GM19193 (cell line): ENCODE measurements around the gene CAV1.

Experiments
- POLR2A ChIP-seq: IDR thresholded peaks from 4 replicates; pipeline ENCODE4 v1.6.1; 2011; ENCODE audit not compliant: insufficient read depth, insufficient read length; ENCODE audit errors: extremely low read depth

CAV1 gene

DNA sequence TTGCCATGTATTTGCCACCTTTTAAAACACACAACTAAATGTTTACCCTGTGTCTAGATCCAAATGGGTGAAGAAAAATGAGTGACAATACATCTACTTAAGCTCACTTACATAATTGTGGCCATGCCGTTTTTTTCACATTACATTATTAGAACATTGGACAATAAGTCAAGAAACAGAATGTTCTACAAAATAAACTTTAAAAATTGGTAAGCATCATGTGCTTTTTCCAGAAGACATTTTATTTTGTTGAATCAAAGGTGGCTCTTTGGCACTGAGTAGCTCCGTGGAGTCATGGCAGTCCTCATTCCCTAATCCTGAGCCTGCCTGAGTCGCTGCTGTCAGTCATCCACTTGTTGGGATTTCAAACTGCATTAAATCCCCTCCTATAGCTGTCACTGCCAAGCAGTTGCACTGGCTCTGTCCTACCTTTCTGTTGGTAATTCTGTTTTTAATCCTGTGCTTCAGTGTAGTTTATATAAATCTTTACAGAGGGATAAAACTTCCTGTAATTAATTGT is 32.3 kb downstream of the CAV1 start:
- no peak for TF ChIP-seq POLR2A

DNA sequence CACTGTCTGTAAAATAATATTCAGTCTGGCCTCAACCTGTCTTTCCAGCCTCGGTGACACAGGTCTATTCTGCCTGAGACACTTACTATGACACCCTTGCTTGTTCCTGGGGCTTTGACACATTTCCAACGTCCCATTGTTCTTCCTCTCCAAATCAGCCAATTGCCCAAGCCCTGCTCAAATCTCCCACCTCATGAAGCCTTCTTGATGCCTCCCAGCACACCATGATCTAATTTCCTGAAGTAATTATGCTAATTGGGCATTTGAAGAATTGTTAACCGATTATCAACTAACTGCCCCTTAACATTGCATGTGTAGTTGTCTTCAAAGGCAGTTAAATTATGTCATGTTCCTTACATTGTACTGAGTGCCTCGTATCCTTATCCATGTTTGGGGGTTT is 33.1 kb downstream of the CAV1 start:
- no peak for TF ChIP-seq POLR2A

DNA sequence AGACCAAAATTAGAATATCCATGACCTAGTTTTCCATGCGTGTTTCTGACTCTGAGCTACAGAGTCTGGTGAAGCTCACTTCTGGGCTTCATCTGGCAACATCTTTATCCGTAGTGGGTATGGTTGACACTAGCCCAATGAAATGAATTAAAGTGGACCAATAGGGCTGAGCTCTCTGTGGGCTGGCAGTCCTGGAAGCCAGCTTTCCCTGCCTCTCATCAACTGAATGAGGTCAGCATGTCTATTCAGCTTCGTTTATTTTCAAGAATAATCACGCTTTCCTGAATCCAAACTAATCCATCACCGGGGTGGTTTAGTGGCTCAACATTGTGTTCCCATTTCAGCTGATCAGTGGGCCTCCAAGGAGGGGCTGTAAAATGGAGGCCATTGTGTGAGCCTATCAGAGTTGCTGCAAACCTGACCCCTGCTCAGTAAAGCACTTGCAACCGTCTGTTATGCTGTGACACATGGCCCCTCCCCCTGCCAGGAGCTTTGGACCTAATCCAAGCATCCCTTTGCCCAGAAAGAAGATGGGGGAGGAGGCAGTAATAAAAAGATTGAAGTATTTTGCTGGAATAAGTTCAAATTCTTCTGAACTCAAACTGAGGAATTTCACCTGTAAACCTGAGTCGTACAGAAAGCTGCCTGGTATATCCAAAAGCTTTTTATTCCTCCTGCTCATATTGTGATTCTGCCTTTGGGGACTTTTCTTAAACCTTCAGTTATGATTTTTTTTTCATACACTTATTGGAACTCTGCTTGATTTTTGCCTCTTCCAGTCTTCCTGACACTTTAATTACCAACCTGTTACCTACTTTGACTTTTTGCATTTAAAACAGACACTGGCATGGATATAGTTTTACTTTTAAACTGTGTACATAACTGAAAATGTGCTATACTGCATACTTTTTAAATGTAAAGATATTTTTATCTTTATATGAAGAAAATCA is 35.5 kb downstream of the CAV1 start:
- no peak for TF ChIP-seq POLR2A

DNA sequence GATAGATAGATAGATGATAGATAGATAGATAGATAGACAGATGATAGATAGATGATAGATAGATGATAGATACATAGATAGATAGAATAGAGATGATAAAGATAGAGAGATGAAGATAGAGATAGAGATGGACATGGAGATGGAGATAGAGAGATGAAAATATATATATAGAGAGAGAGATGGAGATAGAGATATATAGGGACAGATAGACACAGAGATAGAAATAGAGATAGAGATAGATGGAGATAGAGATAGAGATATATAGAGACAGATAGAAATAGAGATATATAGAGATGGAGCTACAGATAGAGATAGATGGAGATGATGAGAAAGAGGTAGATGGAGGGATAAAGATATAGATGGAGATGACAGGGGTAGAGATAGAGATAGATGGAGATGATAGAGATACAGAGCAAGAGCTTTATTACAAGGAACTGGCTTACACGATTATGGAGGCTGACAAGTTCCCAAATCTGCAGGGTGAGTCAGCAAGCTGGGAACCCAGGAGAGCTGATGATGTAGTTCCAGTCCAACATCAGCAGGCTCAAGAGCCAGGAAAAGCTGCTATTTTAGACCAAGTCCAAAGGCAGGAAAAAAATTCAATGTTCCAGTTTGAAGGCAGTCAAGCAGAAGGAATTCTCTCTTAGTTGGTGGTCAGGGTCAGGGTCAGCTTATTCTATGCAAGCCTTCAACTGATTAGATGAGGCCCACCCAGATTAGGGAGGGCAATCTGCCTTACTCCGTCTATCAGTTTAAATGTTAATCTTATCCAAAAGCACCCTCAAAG is 37.1 kb downstream of the CAV1 start:
- no peak for TF ChIP-seq POLR2A

DNA sequence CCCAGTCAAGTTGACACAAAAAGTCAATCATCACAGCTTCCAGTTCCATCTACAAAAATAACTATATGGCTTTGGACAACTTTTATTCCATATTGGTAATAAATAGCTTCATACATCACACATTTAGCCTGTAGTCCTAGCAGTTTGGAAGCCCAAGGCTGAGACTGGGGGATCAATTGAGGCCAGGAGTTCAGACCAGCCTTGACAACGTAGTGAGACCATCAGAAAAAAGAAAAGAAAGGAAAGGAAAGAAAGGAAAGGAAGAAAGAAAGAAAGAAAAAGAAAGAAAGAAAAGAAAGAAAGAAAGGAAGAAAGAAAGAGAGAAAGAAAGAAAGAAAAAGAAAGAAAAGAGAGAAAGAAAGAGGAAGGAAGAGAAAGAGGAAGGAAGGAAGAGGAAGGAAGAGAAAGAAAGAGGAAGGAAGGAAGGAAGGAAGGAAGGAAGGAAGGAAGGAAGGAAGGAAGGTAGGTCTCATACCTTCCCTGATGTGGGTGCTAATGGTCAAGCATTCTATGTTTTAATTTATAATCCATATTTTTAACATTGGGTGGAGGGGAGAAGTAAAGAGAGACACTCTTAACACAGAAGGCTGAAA is 37.8 kb downstream of the CAV1 start:
- TF ChIP-seq POLR2A: no peak

DNA sequence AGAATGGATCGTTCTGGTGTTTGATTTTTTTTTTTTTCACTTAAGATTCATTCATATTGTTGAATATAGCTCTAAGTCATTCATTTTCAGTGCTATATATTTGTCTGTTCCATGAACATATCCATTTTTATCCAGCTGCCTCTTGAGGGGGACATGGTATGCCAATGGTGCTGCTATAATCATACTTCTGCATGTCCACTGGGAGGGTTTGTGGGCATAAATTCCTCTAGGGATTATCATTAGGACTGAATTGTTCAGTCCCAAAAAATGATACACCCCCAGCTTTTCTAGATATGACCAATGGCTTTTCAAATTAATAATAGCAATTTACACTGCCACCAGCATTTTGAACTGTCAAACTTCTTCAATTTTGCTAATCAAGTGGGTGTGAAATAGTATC is 41.1 kb downstream of the CAV1 start:
- TF ChIP-seq POLR2A: no peak

DNA sequence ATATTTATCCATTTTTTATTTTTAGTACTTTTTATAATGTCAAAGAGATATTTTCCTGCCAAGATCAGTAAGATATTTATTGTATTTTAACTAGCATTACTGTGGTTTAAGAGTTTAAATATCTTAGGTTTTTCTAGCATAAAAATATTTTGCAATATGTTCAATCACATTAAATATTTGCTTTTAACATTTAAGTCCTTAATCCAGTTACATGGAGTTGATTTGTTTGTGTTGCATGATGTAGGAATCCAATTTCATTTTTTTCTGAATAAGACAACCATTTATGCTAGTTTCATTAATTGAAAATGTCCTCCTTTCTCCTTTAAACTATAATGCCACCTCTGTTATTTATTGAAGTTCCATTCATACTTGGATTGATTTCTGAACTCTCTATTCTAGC is 41.8 kb downstream of the CAV1 start:
- TF ChIP-seq POLR2A: no peak

DNA sequence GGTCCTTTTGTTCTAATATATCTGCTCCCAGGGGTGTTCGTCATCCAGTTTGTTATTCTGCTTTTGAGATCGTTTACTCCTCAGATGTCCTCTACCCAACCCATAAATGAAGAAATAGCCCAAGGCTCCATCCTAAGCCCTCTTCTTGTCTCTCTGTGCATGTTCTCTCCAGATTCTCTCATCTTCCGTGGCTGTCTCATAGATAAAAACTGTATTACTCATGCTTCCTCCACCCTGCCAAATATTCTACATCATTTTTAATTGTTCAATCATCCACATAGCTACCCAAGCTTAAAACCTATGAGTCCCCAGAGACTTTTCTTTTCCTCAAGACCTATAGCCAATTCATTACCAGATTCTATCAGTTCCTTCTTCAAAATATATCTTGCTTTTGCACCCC is 44.9 kb downstream of the CAV1 start:
- no peak for TF ChIP-seq POLR2A

DNA sequence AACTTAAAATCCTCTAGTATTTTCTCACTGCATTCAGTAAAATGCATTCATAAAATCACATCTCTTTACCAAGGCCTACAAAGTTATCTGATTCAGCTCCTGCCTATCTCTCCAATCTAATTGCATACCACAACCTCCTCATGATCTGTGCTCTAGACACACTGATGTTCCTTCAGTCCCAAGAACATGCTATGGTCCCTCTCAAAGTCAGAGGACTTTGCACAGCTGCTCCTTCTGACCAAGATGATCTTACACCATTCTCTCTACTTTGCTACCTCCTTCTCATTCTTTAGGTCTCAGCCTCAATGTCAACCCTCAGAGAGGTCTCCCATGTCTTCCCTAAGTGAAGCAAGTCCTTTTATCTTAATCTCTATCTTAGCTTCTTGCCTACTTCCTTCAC is 45.5 kb downstream of the CAV1 start:
- TF ChIP-seq POLR2A: no peak

DNA sequence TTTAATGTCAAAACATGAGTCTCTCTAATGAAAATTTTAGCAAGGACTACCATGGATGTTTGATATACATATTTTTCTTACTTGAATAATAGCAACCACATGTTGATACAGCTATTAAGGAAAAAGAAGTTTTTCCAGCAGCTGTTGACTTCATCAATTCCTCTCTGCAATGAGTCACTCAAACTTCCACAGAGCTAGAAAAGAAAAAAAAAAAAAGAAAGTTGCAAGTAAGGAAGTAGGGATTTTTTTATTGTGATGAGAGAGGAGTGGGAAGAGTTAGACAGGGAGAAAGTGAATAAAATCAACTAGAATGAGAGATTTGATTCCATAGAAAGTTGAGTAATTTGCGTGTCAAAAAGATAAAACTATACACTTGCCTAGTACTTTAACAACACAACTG is 46.2 kb downstream of the CAV1 start:
- no peak for TF ChIP-seq POLR2A

DNA sequence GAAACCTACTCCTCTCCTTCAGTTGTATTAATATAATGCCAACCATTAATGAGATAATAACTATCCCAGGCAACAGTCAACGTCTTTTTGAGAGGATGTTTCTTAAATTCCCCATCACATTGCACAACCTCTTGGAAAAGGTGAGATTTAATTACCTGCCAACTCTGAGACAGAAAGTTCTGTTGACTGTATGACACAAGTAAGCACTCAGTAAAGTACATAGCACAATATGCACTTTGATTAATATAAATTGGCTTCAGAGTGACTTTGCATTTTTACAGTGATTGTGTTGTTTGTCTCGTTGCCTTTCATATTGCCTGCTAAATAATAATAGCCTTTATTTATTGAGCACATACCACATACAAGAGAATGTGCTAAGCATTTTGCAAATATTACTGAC is 46.7 kb downstream of the CAV1 start:
- TF ChIP-seq POLR2A: no peak

DNA sequence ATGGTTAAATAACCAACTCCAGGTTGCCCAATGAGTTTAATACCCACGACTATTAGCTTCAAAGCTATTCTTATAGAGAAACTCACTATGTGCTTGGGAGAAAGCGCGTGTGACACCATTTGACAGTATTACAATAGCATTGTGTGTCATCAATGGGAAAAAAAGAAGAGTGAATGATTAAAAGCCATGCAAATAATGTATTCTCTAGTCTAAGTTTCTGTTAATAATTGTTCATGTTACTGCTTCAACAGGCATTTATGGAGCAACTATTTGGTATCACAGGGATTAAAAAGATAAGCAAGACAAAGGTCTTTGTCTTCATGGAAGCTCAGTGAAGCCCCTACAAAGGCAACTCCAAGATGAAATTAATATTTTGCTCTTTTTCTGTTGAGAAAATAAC is 47.2 kb downstream of the CAV1 start:
- TF ChIP-seq POLR2A: no peak

DNA sequence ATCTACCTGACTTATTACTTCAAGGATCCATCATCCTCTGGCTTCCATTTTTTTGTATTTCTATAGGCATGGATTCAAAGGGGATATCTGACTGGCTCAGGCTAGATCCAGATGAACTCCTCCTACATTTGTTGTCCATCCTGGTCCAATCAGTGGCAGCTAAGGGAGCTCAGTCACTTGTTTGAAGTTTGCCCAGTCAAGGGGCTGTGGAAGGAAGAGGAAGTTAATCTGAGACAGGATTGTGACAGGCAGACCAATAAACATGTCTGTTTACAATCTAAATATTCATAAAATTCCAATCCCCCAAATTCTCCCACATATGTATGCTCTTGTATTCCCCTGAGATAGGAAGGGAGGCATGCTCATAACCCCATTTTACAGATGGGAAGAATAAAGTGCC is 48.7 kb downstream of the CAV1 start:
- TF ChIP-seq POLR2A: no peak

DNA sequence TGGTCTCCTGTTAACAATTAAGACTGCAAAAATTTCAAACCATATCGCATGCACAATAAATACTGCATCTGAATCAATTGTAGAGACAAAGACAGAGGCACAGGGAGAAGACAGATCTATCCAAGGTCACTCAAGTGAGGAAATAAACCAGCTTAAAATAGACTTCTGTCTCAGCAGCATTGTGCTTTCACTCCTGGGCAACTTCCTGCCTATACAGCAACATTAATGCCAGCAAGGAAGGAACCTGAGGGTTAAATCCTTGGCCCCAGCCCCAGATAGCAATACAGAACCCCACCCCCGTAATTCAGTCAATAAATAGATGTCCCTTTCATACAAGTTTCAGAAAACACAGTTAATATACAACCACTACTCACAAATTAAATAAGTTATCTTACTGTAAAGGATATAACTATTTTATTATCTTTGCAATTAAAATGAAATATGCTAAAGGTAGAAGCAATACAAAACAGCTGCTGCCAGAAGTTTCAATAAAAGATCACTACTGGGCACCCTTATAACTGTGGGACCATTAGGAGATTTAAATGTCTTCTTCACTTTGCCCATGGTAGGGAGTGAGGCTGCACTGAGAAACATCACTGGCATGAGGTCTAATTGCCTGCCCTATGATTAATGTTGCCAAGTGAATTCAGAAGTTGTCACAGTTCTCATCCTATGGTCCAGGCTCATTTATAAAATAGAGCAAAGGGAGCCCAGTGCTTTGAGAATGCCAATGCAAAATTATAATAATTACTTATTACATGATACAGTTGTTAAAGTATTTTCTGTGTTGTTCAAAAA is 49.4 kb downstream of the CAV1 start:
- no peak for TF ChIP-seq POLR2A
